HepG2 (cell line): ENCODE measurements around the gene BIK. TPM values are rescaled to one million over a fixed set of nuclear protein-coding genes. Genes with fewer than 3 reads are reported as not detected.

Source experiments
- ATAC-seq: fragments of 200-7000 bp; cut with Tn5 transposase; 3 replicates; pipeline ENCODE4 v1.9.1; 2020; ENCODE audit warnings: mild to moderate bottlenecking, moderate library complexity
- BruUV-seq: library from RNA; stranded (reverse); fragments of 400-500 nt; replicated peaks from 2 replicates; lab custom pipeline; 2021; lab: Mats Ljungman, UMichigan
- CTCF ChIA-PET: fragments of 300-600 bp; formaldehyde crosslinking; extraction: SDS; loops from one replicate; lab custom pipeline; 2021; ENCODE audit warnings: low total read pairs, inconsistent platforms, low intra/inter-chr PET ratio; lab: Yijun Ruan, JAX
- POLR2A ChIA-PET: fragments of 350-600 bp; sonication (Branson Sonifier 250); formaldehyde crosslinking; loops from one replicate; lab custom pipeline; 2020; ENCODE audit warnings: antibody characterized with exemption, inconsistent platforms; lab: Yijun Ruan, JAX
- DNase-seq: peaks from one replicate; pipeline ENCODE4 v3.0.0-alpha.2; 2015; ENCODE audit warnings: low spot score
- FAIRE-seq: peaks from 3 replicates; lab custom pipeline; 2011; peaks lifted over from hg19 to GRCh38; lab: Jason Lieb, UNC
- H2AFZ ChIP-seq: one replicate; pipeline ENCODE4 v1.6.1; 2011; ENCODE audit warnings: low read length, inconsistent platforms
- H3K27ac ChIP-seq: fragments of 300-600 bp; 3 replicates; pipeline ENCODE4 v1.8.0; 2011; ENCODE audit warnings: mixed run types, mild to moderate bottlenecking, mixed read lengths, low read length, inconsistent platforms; ENCODE audit not compliant: insufficient read depth; ENCODE audit errors: extremely low read length
- H3K27me3 ChIP-seq, 2 experiments: fragments of 200-600 bp in 1 of 2; 2 replicates in 1 of 2; 3 replicates in 1 of 2; pipeline versions ENCODE4 v1.6.0 to v1.8.0; 2011; ENCODE audit warnings: low read length in 2 of 2, mild to moderate bottlenecking in 2 of 2, moderate library complexity in 2 of 2, inconsistent platforms in 1 of 2; ENCODE audit not compliant: insufficient read depth in 2 of 2, control insufficient read depth in 1 of 2
- H3K36me3 ChIP-seq, 2 experiments: fragments of 200-600 bp in 1 of 2; replicated peaks in 1 of 2; 2 replicates in 1 of 2; 3 replicates in 1 of 2; pipeline versions ENCODE4 v1.5.1 to v1.8.0; 2011; ENCODE audit warnings: low read length in 2 of 2, inconsistent platforms in 1 of 2; ENCODE audit not compliant: insufficient read depth in 2 of 2, control insufficient read depth in 1 of 2
- H3K4me1 ChIP-seq: 2 replicates; pipeline ENCODE4 v1.5.1; 2012; ENCODE audit warnings: low read length, inconsistent platforms; ENCODE audit not compliant: insufficient read depth
- H3K4me2 ChIP-seq: 2 replicates; pipeline ENCODE4 v1.6.0; 2011; ENCODE audit warnings: low read depth, low read length, inconsistent platforms
- H3K4me3 ChIP-seq, 3 experiments: fragments of 200-600 bp in 1 of 3; sonication (generic), shearing (Covaris generic) in 1 of 3; replicated peaks in 1 of 3; 2 replicates each; pipeline ENCODE4 v1.5.1; 2011 to 2016; ENCODE audit warnings: low read length in 3 of 3, inconsistent platforms in 2 of 3, low read depth in 2 of 3, mild to moderate bottlenecking in 2 of 3, control low read depth in 1 of 3, mixed read lengths in 1 of 3; ENCODE audit not compliant: insufficient read depth in 1 of 3
- H3K79me2 ChIP-seq: one replicate; pipeline ENCODE4 v1.6.1; 2011; ENCODE audit warnings: low read length, inconsistent platforms; ENCODE audit not compliant: insufficient read depth
- H3K9ac ChIP-seq: 2 replicates; pipeline ENCODE4 v1.6.0; 2011; ENCODE audit warnings: mild to moderate bottlenecking, low read depth, low read length, inconsistent platforms; ENCODE audit not compliant: insufficient read depth
- H3K9me3 ChIP-seq: 2 replicates; pipeline ENCODE4 v1.5.1; 2012; ENCODE audit warnings: mild to moderate bottlenecking, low read length
- H4K20me1 ChIP-seq: 2 replicates; pipeline ENCODE4 v1.6.0; 2011; ENCODE audit warnings: inconsistent platforms, mild to moderate bottlenecking, low read length, moderate library complexity; ENCODE audit not compliant: insufficient read depth
- ATF5 ChIP-seq: sonication (generic); formaldehyde crosslinking; IDR thresholded peaks from 2 replicates; pipeline ENCODE4 v1.4.0; 2020; ENCODE audit warnings: mild to moderate bottlenecking, low read depth, missing genetic modification reagents
- ATF7 ChIP-seq, 2 experiments: fragments of 450-650 bp in 1 of 2; sonication (generic) in 1 of 2; formaldehyde crosslinking in 1 of 2; IDR thresholded peaks; 2 replicates each; pipeline versions ENCODE4 v1.4.0 to v1.6.1; 2016 to 2020; ENCODE audit warnings: antibody characterized with exemption in 1 of 2, mild to moderate bottlenecking in 1 of 2, missing genetic modification reagents in 1 of 2
- CBX5 ChIP-seq: sonication (generic); formaldehyde crosslinking; IDR thresholded peaks from 2 replicates; pipeline ENCODE4 v1.4.0; 2020; ENCODE audit warnings: missing genetic modification reagents, borderline replicate concordance
- CHD4 ChIP-seq: fragments of 200-600 bp; sonication (generic); IDR thresholded peaks from 2 replicates; pipeline ENCODE4 v1.7.0; 2017; ENCODE audit warnings: mild to moderate bottlenecking, low read length, borderline replicate concordance
- IKZF5 ChIP-seq: IDR thresholded peaks from 2 replicates; pipeline ENCODE4 v1.6.1; 2018; ENCODE audit warnings: missing genetic modification reagents, mild to moderate bottlenecking, missing compliant biosample characterization
- MED8 ChIP-seq: sonication (generic); formaldehyde crosslinking; IDR thresholded peaks from 2 replicates; pipeline ENCODE4 v1.8.1; 2023; ENCODE audit warnings: mild to moderate bottlenecking, missing genetic modification reagents; ENCODE audit not compliant: insufficient replicate concordance
- NPAS2 ChIP-seq: sonication (generic); formaldehyde crosslinking; IDR thresholded peaks from 2 replicates; pipeline ENCODE4 v1.8.0; 2022; ENCODE audit warnings: mild to moderate bottlenecking, missing genetic modification reagents, borderline replicate concordance
- RCOR2 ChIP-seq: IDR thresholded peaks from 2 replicates; pipeline ENCODE4 v1.6.1; 2016; ENCODE audit warnings: missing biosample characterization, missing genetic modification reagents
- RXRA ChIP-seq: sonication (generic); formaldehyde crosslinking; IDR thresholded peaks from 2 replicates; pipeline ENCODE4 v1.5.1; 2020; ENCODE audit warnings: missing genetic modification reagents
- SIX4 ChIP-seq: sonication (generic); formaldehyde crosslinking; IDR thresholded peaks from 2 replicates; pipeline ENCODE4 v1.4.0; 2020; ENCODE audit warnings: missing genetic modification reagents
- SMYD3 ChIP-seq: sonication (generic); formaldehyde crosslinking; IDR thresholded peaks from 2 replicates; pipeline ENCODE4 v1.8.1; 2023; ENCODE audit warnings: mild to moderate bottlenecking, missing genetic modification reagents
- ZMYM3 ChIP-seq: sonication (generic); formaldehyde crosslinking; IDR thresholded peaks from 2 replicates; pipeline ENCODE4 v1.5.1; 2020; ENCODE audit warnings: mild to moderate bottlenecking, missing genetic modification reagents
- ZNF33B ChIP-seq: sonication (generic); formaldehyde crosslinking; IDR thresholded peaks from 2 replicates; pipeline ENCODE4 v1.5.1; 2020; ENCODE audit warnings: mild to moderate bottlenecking, missing genetic modification reagents
- ZNF567 ChIP-seq: sonication (generic); formaldehyde crosslinking; IDR thresholded peaks from 2 replicates; pipeline ENCODE4 v1.8.1; 2023; ENCODE audit warnings: mild to moderate bottlenecking, missing genetic modification reagents, borderline replicate concordance
- ZNF747 ChIP-seq: sonication (generic); formaldehyde crosslinking; IDR thresholded peaks from 2 replicates; pipeline ENCODE4 v1.8.1; 2023; ENCODE audit warnings: missing genetic modification reagents, mild to moderate bottlenecking, borderline replicate concordance
- ZNF776 ChIP-seq: sonication (generic); formaldehyde crosslinking; IDR thresholded peaks from 2 replicates; pipeline ENCODE4 v1.4.0; 2020; ENCODE audit warnings: mild to moderate bottlenecking, missing genetic modification reagents
- WGBS: methylation state at CpG from one replicate; pipeline ENCODE4 v1.1.6; 2017; ENCODE audit warnings: low lambda C conversion rate; 5-methylcytosine and 5-hydroxymethylcytosine counted together
- in situ Hi-C: cut with HindIII; loops from 2 replicates; pipeline ENCODE4 v1.10.0; 2017; ENCODE audit warnings: low pct_unique_long_range_greater_than_20kb; ENCODE audit not compliant: extremely low pct_ligation_motif_present
- intact Hi-C: fragments of 100-400 bp; cut with micrococcal nuclease; formaldehyde crosslinking; loops from one replicate; pipeline ENCODE4 v1.10.0; 2022; ENCODE audit not compliant: unreplicated experiment
- polyA plus RNA-seq, 8 experiments: library from polyadenylated mRNA; depleted of rRNA in 3 of 8; stranded (reverse) in 7 of 8; unstranded in 1 of 8; fragments of >200 nt; fragmentation: Illumina TruSeq in 4 of 8; extraction: Trizol in 4 of 8; gene quantifications; 2 replicates each; pipeline versions ENCODE4 v1.2.1 to v1.2.3, GENCODE V29; 2011 to 2016; ENCODE audit warnings: low read depth in 4 of 8, missing spikeins in 1 of 8, mixed read lengths in 1 of 8; ENCODE audit not compliant: insufficient read depth in 1 of 8
- total RNA-seq, 5 experiments: library from RNA; depleted of rRNA; stranded (reverse); fragments of >200 nt; fragmentation: Illumina TruSeq; extraction: Trizol; gene quantifications; 2 replicates each; pipeline ENCODE4 v1.2.3, GENCODE V29; 2016; ENCODE audit warnings: low read depth in 1 of 5
- TF ChIP-seq, protein P1 (sequence below): sonication (generic); formaldehyde crosslinking; IDR thresholded peaks from 2 replicates; pipeline ENCODE4 v1.9.0; 2021; ENCODE audit warnings: missing genetic modification reagents, borderline replicate concordance
- TF ChIP-seq, protein P2 (sequence below): IDR thresholded peaks from 2 replicates; pipeline ENCODE4 v1.6.1; 2016; ENCODE audit warnings: mild to moderate bottlenecking
- TF ChIP-seq, protein P3 (sequence below): sonication (generic); formaldehyde crosslinking; IDR thresholded peaks from 2 replicates; pipeline ENCODE4 v1.4.0; 2020; ENCODE audit warnings: low read depth, mild to moderate bottlenecking, missing genetic modification reagents

Gene BIK
- total and polyA plus RNA-seq, 2 of the 13 experiments (the other 11 are each of a cell fraction or from before 2014, with no cell fraction given): 0.54 to 0.80 TPM

DNA sequence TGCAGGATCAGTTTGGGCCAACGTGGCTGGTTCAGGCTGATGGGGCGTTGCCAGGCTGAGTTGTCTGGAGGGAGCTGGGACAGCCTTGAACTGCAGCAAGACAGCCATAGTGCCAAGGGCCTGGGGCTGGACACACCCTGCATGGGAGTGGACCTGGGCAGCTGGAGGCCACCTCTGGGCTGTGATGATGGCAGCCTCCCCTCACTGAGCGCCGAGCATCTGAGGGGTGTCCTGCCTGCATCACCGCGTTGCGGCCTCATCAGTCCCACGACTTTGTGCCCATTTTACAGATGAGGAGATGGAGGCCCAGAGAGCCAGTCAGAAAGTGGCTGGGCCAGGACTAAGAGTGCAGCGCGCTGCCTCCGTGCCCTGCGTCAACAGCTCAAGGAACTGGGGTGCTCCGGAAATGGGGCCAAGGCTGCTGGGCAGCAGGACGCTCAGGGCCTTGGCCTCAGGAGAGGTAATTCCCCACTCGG is 40.2 kb downstream of the BIK start:
- Histone ChIP-seq H3K4me2 (peak overlapping the region; percentile 77), H3K4me1 (peaks cover 21% of the 10 kb centered on the region), H3K27me3 (peaks cover 6 to 36% of the 10 kb centered on the region in 2 experiments; a peak in 3 of 5 replicates), H3K9ac (no peak overlapping the region), H4K20me1 (no peaks in the 10 kb centered on the region), H2AFZ (peak overlapping the region; percentile 37), H3K36me3 (no peaks in the 10 kb centered on the region), H3K9me3 (no peaks in the 10 kb centered on the region), H3K79me2 (no peaks in the 10 kb centered on the region), H3K27ac (no peak overlapping the region), H3K4me3 (peak overlapping the region; percentile 54 to 65 (median 59))
- ChIA-PET POLR2A (no interaction called here), CTCF (no interaction called here)
- no TSS peak for BruUV-seq
- in situ Hi-C loops (no loop called here), intact Hi-C loops (no loop called here)
- DNase-seq (no peak), FAIRE-seq (no peak), ATAC-seq (no peak)
- 55% methylated on average over 10 of the region's 15 CpGs for WGBS
- TF ChIP-seq SIX4 (no peak), NPAS2 (CRISPR knock-in tag) (no peak), IKZF5 (no peak), RCOR2 (CRISPR knock-in tag) (peak; percentile 38; the same call in 1 of the 2 replicates), ZNF567 (CRISPR knock-in tag) (no peak), ATF5 (no peak), SMYD3 (CRISPR knock-in tag) (no peak), ZNF33B (no peak), CBX5 (CRISPR knock-in tag) (0 out of 2 replicates have a peak, but pooled peaks have one; percentile 25), ZNF776 (CRISPR knock-in tag) (no peak), ZMYM3 (CRISPR knock-in tag) (peak; percentile 87), MED8 (CRISPR knock-in tag) (no peak), CHD4 (0 out of 2 replicates have a peak, but pooled peaks have one; percentile 48), RXRA (no peak), ATF7 (IDR thresholded peaks at IDR 0.05) (no peak), ATF7 (CRISPR knock-in tag; IDR thresholded peaks at IDR 0.05) (peak; percentile 44; the same call in 1 of the 2 replicates), ZNF747 (CRISPR knock-in tag) (no peak)
- TF ChIP-seq, protein P1, sequence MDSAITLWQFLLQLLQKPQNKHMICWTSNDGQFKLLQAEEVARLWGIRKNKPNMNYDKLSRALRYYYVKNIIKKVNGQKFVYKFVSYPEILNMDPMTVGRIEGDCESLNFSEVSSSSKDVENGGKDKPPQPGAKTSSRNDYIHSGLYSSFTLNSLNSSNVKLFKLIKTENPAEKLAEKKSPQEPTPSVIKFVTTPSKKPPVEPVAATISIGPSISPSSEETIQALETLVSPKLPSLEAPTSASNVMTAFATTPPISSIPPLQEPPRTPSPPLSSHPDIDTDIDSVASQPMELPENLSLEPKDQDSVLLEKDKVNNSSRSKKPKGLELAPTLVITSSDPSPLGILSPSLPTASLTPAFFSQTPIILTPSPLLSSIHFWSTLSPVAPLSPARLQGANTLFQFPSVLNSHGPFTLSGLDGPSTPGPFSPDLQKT: no peak
- TF ChIP-seq, protein P2, sequence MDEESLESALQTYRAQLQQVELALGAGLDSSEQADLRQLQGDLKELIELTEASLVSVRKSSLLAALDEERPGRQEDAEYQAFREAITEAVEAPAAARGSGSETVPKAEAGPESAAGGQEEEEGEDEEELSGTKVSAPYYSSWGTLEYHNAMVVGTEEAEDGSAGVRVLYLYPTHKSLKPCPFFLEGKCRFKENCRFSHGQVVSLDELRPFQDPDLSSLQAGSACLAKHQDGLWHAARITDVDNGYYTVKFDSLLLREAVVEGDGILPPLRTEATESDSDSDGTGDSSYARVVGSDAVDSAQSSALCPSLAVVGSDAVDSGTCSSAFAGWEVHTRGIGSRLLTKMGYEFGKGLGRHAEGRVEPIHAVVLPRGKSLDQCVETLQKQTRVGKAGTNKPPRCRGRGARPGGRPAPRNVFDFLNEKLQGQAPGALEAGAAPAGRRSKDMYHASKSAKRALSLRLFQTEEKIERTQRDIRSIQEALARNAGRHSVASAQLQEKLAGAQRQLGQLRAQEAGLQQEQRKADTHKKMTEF (CRISPR knock-in tag): no peak
- TF ChIP-seq, protein P3, sequence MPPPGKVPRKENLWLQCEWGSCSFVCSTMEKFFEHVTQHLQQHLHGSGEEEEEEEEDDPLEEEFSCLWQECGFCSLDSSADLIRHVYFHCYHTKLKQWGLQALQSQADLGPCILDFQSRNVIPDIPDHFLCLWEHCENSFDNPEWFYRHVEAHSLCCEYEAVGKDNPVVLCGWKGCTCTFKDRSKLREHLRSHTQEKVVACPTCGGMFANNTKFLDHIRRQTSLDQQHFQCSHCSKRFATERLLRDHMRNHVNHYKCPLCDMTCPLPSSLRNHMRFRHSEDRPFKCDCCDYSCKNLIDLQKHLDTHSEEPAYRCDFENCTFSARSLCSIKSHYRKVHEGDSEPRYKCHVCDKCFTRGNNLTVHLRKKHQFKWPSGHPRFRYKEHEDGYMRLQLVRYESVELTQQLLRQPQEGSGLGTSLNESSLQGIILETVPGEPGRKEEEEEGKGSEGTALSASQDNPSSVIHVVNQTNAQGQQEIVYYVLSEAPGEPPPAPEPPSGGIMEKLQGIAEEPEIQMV (CRISPR knock-in tag): no peak
